Osteocyte (in vitro differentiated cells): ENCODE data around the gene R3HDM2. TPM values are rescaled to one million over a fixed set of nuclear protein-coding genes. Genes with fewer than 3 reads are reported as not detected.

ENCODE experiments used
- DNase-seq: peaks from one replicate; pipeline ENCODE4 v3.0.0; 2021; ENCODE audit warnings: mixed read lengths; ENCODE audit not compliant: unreplicated experiment; ENCODE audit errors: extremely low spot score
- H3K27ac Mint-ChIP-seq: one replicate; pipeline ENCODE4 v1.8.0; 2021; ENCODE audit warnings: mild to moderate bottlenecking, mixed read lengths; ENCODE audit not compliant: unreplicated experiment
- H3K27me3 Mint-ChIP-seq: one replicate; pipeline ENCODE4 v1.8.0; 2021; ENCODE audit warnings: mixed read lengths; ENCODE audit not compliant: unreplicated experiment
- H3K36me3 Mint-ChIP-seq: one replicate; pipeline ENCODE4 v1.8.0; 2021; ENCODE audit warnings: mixed read lengths; ENCODE audit not compliant: unreplicated experiment
- H3K4me1 Mint-ChIP-seq: one replicate; pipeline ENCODE4 v1.8.0; 2021; ENCODE audit warnings: mixed read lengths; ENCODE audit not compliant: unreplicated experiment
- H3K4me3 Mint-ChIP-seq: one replicate; pipeline ENCODE4 v1.8.0; 2021; ENCODE audit warnings: mild to moderate bottlenecking, moderate library complexity, mixed read lengths; ENCODE audit not compliant: unreplicated experiment
- H3K9me3 Mint-ChIP-seq: one replicate; pipeline ENCODE4 v1.8.0; 2021; ENCODE audit warnings: mixed read lengths; ENCODE audit not compliant: unreplicated experiment
- CTCF ChIP-seq: fragments of 200-600 bp; sonication (generic); IDR thresholded peaks from 2 replicates; pipeline ENCODE4 v1.5.0; 2021; ENCODE audit warnings: antibody characterized with exemption, mild to moderate bottlenecking, moderate library complexity
- total RNA-seq: library from RNA; stranded (reverse); gene quantifications from 2 replicates; pipeline ENCODE4 v1.2.1, GENCODE V29; 2021

R3HDM2 gene
- total RNA-seq, 1 donor from 2014 or later: 65.0 TPM

- no peaks in the 10 kb centered on the region for H3K9me3 Mint-ChIP-seq
- peak; percentile 96 for DNase-seq
- H3K4me3 Mint-ChIP-seq: peak overlapping the region; percentile 79
- H3K27ac Mint-ChIP-seq: peak overlapping the region; percentile 96
- H3K27me3 Mint-ChIP-seq: no peaks in the 10 kb centered on the region
- no peaks in the 10 kb centered on the region for H3K36me3 Mint-ChIP-seq
- peaks cover 28% of the 10 kb centered on the region for H3K4me1 Mint-ChIP-seq
- TF ChIP-seq CTCF: peak; percentile 97
Measured at GRCh38 chr12:57462251-57462911, 31.5 kb upstream of the R3HDM2 start.

GRCh38 chr12:57461917-57462250 lies 31.0 kb upstream of the R3HDM2 start:
- no peak for DNase-seq
- peak overlapping the region; percentile 63 for H3K27ac Mint-ChIP-seq
- peak overlapping the region; percentile 79 for H3K4me3 Mint-ChIP-seq
- no peaks in the 10 kb centered on the region for H3K27me3 Mint-ChIP-seq
- H3K4me1 Mint-ChIP-seq: peaks cover 28% of the 10 kb centered on the region
- no peaks in the 10 kb centered on the region for H3K9me3 Mint-ChIP-seq
- no peak for TF ChIP-seq CTCF
- H3K36me3 Mint-ChIP-seq: no peaks in the 10 kb centered on the region

GRCh38 chr12:57461276-57461916 lies 30.6 kb upstream of the R3HDM2 start:
- Mint-ChIP-seq H3K27ac (peak overlapping the region; percentile 63), H3K9me3 (no peaks in the 10 kb centered on the region), H3K36me3 (no peaks in the 10 kb centered on the region), H3K27me3 (no peaks in the 10 kb centered on the region), H3K4me3 (peak overlapping the region; percentile 79), H3K4me1 (peaks cover 28% of the 10 kb centered on the region)
- no peak for DNase-seq
- no peak for TF ChIP-seq CTCF

- Mint-ChIP-seq H3K27ac (peak overlapping the region; percentile 41), H3K27me3 (no peaks in the 10 kb centered on the region), H3K4me3 (peak overlapping the region; percentile 79), H3K9me3 (no peaks in the 10 kb centered on the region), H3K4me1 (peaks cover 32% of the 10 kb centered on the region), H3K36me3 (no peaks in the 10 kb centered on the region)
- DNase-seq: no peak
- TF ChIP-seq CTCF: no peak
Measured at GRCh38 chr12:57460841-57461275, 30.0 kb upstream of the R3HDM2 start.

GRCh38 chr12:57460468-57460784 lies 29.6 kb upstream of the R3HDM2 start:
- Mint-ChIP-seq H3K36me3 (no peaks in the 10 kb centered on the region), H3K27me3 (no peaks in the 10 kb centered on the region), H3K4me1 (peaks cover 36% of the 10 kb centered on the region), H3K9me3 (no peaks in the 10 kb centered on the region), H3K4me3 (peak overlapping the region; percentile 72), H3K27ac (peak overlapping the region; percentile 82)
- DNase-seq: no peak
- no peak for TF ChIP-seq CTCF
